Ishikawa (cell line): Measurements from ENCODE around the gene ADGRL3.

Experiments
- CEBPB ChIP-seq: IDR thresholded peaks from 2 replicates; pipeline ENCODE4 v1.6.1; 2012
- CREB1 ChIP-seq: IDR thresholded peaks from 2 replicates; pipeline ENCODE4 v1.6.1; 2012; ENCODE audit warnings: low read depth
- EGR1 ChIP-seq: IDR thresholded peaks from 2 replicates; pipeline ENCODE4 v1.6.1; 2012
- EP300 ChIP-seq: IDR thresholded peaks from 2 replicates; pipeline ENCODE4 v1.6.1; 2012; ENCODE audit warnings: borderline replicate concordance
- FOXM1 ChIP-seq: IDR thresholded peaks from 2 replicates; pipeline ENCODE4 v1.6.1; 2012; ENCODE audit warnings: low read depth, borderline replicate concordance
- NFIC ChIP-seq: IDR thresholded peaks from 2 replicates; pipeline ENCODE4 v1.6.1; 2012
- RAD21 ChIP-seq: IDR thresholded peaks from 2 replicates; pipeline ENCODE4 v1.6.1; 2012; ENCODE audit warnings: low read depth
- TAF1 ChIP-seq: IDR thresholded peaks from 2 replicates; pipeline ENCODE4 v1.6.1; 2012; ENCODE audit warnings: low read depth, mild to moderate bottlenecking
- TCF12 ChIP-seq: IDR thresholded peaks from 2 replicates; pipeline ENCODE4 v1.6.1; 2012; ENCODE audit warnings: low read depth
- TEAD4 ChIP-seq: IDR thresholded peaks from 2 replicates; pipeline ENCODE4 v1.6.1; 2012
- YY1 ChIP-seq: IDR thresholded peaks from 2 replicates; pipeline ENCODE4 v1.6.1; 2012; ENCODE audit warnings: low read depth
- ZBTB7A ChIP-seq: IDR thresholded peaks from 2 replicates; pipeline ENCODE4 v1.6.1; 2012; ENCODE audit warnings: low read depth
- TF ChIP-seq, protein P1 (sequence below): IDR thresholded peaks from 2 replicates; pipeline ENCODE4 v1.6.1; 2012
- TF ChIP-seq, protein P2 (sequence below): IDR thresholded peaks from 2 replicates; pipeline ENCODE4 v1.6.1; 2012
- TF ChIP-seq, protein P3 (sequence below): IDR thresholded peaks from 2 replicates; pipeline ENCODE4 v1.6.1; 2012; ENCODE audit warnings: low read depth, mild to moderate bottlenecking

The ADGRL3 gene

DNA sequence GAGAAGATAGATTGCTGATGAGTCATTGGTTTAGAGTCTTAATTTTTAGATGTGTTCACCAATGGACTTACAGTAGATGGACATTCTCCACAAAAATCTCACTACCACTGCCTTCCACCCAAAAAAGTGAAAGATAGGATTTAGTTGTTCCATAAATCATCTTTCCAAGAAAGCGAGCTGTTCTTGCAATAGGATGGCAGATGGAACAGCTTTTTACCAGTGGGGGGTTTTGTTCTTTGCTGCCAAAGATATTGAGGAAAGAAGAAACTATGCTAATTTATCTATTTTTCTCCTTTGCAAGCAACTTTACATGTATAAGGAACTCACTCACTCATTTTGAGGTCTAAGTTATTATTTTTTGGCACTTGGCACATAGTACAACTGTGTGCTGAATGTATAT lies 109.5 kb downstream of the ADGRL3 start:
- TF ChIP-seq TCF12 (no peak), YY1 (no peak), ZBTB7A (no peak), TEAD4 (no peak), TAF1 (no peak), NFIC (no peak), RAD21 (no peak), EP300 (no peak), CEBPB (no peak)
- TF ChIP-seq, protein P1, sequence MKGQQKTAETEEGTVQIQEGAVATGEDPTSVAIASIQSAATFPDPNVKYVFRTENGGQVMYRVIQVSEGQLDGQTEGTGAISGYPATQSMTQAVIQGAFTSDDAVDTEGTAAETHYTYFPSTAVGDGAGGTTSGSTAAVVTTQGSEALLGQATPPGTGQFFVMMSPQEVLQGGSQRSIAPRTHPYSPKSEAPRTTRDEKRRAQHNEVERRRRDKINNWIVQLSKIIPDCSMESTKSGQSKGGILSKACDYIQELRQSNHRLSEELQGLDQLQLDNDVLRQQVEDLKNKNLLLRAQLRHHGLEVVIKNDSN: no peak
- TF ChIP-seq, protein P2, sequence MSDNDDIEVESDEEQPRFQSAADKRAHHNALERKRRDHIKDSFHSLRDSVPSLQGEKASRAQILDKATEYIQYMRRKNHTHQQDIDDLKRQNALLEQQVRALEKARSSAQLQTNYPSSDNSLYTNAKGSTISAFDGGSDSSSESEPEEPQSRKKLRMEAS: no peak
- TF ChIP-seq, protein P3, sequence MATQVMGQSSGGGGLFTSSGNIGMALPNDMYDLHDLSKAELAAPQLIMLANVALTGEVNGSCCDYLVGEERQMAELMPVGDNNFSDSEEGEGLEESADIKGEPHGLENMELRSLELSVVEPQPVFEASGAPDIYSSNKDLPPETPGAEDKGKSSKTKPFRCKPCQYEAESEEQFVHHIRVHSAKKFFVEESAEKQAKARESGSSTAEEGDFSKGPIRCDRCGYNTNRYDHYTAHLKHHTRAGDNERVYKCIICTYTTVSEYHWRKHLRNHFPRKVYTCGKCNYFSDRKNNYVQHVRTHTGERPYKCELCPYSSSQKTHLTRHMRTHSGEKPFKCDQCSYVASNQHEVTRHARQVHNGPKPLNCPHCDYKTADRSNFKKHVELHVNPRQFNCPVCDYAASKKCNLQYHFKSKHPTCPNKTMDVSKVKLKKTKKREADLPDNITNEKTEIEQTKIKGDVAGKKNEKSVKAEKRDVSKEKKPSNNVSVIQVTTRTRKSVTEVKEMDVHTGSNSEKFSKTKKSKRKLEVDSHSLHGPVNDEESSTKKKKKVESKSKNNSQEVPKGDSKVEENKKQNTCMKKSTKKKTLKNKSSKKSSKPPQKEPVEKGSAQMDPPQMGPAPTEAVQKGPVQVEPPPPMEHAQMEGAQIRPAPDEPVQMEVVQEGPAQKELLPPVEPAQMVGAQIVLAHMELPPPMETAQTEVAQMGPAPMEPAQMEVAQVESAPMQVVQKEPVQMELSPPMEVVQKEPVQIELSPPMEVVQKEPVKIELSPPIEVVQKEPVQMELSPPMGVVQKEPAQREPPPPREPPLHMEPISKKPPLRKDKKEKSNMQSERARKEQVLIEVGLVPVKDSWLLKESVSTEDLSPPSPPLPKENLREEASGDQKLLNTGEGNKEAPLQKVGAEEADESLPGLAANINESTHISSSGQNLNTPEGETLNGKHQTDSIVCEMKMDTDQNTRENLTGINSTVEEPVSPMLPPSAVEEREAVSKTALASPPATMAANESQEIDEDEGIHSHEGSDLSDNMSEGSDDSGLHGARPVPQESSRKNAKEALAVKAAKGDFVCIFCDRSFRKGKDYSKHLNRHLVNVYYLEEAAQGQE: no peak

DNA sequence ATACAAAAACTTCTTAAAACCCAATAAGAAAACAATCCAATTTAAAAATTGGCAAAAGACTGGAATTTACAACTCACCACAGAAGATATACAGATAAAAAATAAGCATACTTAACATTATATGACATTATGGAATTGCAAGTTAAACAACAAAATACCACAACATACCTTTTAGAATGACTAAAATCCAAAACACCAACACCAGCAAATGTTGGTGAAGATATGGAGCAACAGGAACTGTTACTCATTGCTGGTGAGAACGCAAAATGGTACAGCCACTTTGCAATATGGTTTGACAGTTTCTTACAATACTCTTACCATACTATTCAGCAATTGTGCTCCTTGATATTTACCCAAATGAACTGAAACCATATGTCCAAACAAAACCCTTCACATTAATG lies 112.4 kb downstream of the ADGRL3 start:
- TF ChIP-seq NFIC: no peak
- no peak for TF ChIP-seq RAD21
- no peak for TF ChIP-seq YY1
- TF ChIP-seq, protein P3: no peak
- no peak for TF ChIP-seq CREB1
- TF ChIP-seq TCF12: no peak
- TF ChIP-seq FOXM1: no peak
- TF ChIP-seq CEBPB: no peak
- no peak for TF ChIP-seq TEAD4
- TF ChIP-seq EGR1: no peak
- no peak for TF ChIP-seq TAF1
- TF ChIP-seq, protein P1: no peak
- no peak for TF ChIP-seq EP300

DNA sequence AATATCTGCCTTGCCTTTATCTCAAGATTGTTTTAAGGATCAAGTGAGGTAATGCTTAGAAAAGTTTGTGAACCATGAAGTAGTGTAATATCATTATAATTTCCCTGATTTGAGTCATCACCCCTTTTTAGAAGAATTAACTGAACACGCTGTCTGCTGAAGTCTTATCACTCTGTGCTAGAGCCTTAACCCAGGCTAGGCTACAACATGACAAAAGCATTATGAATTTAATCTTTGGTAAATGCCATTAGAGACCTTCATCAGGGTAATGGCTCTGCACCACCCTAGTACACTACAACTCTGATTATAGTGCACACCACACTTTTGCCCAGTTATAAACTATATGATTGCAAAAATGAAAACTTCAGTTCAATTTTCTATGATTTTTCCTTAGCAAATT lies 118.3 kb downstream of the ADGRL3 start:
- TF ChIP-seq YY1 (no peak), ZBTB7A (no peak), TAF1 (no peak), RAD21 (no peak)

DNA sequence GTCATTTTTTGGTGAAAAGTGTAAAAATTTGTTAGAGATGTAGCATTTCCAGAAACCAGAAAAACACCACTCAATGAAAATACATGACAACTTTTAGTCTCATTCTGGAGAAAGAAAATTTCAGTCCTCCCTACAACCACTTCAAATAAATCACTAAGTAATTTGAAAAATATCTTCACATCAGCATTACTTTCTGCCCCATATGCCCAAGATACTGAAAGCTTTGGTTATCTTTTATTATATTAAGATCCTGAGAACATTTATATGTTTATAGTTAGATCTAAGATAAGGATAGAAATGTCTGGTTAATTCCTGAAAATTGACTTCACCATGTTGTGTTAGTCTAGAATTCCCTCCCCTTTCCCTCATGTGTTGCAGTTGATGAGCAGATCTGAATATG lies 119.0 kb downstream of the ADGRL3 start:
- TF ChIP-seq CREB1: no peak
- no peak for TF ChIP-seq EP300
- no peak for TF ChIP-seq TCF12
- TF ChIP-seq, protein P1: no peak
- no peak for TF ChIP-seq NFIC
- TF ChIP-seq TEAD4: no peak
- TF ChIP-seq ZBTB7A: no peak
- no peak for TF ChIP-seq EGR1

DNA sequence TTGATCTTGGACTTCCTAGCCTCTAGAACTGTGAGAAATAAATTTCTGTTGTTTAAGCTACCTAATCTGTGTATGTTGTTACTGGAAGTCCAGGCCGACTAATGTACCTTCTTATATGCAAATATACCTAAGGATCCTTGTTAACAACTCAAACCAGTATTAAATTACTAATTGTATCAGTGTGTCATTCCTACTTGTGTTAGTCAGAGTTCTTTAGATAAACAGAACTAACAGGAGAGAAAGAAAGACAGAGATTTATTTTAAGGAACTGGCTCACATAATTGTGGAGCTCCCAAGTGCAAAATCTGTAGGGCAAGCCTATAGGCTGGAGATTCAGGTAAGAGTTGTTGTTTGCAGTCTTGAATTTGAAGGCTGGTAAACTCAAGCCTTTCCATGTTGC lies 120.0 kb downstream of the ADGRL3 start:
- TF ChIP-seq RAD21 (no peak), TAF1 (no peak), CREB1 (no peak), CEBPB (no peak), TEAD4 (no peak), EGR1 (no peak), FOXM1 (no peak), YY1 (no peak), ZBTB7A (no peak), EP300 (no peak), TCF12 (no peak), NFIC (no peak)
- TF ChIP-seq, protein P2: no peak
- TF ChIP-seq, protein P1: no peak
